Measurements from ENCODE around the gene POLR3G. TPM values are rescaled to one million over a fixed set of nuclear protein-coding genes. Genes with fewer than 3 reads are reported as not detected.

The POLR3G gene
- total RNA-seq, 3 donors from 2014 or later: 0.64 to 1.5 (median 1.3) TPM

DNA sequence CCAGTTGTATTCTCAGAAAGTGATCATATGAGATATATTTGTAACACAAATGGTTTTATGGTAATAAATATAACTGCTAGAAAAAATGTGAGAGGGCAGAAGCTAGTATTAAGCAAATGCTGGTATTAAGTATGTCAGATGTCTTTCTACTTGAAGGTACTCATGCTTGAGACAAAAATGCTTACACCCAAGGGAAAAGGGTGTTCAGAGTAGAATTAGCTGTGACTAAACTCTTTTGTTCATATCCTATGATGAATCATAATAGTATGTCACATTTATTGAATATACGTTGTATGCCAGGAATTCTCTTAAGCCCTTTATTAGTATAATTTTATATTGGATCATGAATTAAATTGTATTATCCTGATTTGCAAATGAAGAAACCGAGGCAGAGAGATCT is 86.1 kb downstream of the POLR3G start:
- Histone ChIP-seq H3K9me3 (no peaks in the 10 kb centered on the region), H3K4me1 (ENCODE audit: low read depth) (no peaks in the 10 kb centered on the region), H3K36me3 (ENCODE audit: low read depth) (no peaks in the 10 kb centered on the region), H3K4me3 (no peak overlapping the region)
- intact Hi-C loops (cut with DNase I, micrococcal nuclease): no loop called here
- ATAC-seq (no peak), DNase-seq (no peak)
- TF ChIP-seq, protein P1, sequence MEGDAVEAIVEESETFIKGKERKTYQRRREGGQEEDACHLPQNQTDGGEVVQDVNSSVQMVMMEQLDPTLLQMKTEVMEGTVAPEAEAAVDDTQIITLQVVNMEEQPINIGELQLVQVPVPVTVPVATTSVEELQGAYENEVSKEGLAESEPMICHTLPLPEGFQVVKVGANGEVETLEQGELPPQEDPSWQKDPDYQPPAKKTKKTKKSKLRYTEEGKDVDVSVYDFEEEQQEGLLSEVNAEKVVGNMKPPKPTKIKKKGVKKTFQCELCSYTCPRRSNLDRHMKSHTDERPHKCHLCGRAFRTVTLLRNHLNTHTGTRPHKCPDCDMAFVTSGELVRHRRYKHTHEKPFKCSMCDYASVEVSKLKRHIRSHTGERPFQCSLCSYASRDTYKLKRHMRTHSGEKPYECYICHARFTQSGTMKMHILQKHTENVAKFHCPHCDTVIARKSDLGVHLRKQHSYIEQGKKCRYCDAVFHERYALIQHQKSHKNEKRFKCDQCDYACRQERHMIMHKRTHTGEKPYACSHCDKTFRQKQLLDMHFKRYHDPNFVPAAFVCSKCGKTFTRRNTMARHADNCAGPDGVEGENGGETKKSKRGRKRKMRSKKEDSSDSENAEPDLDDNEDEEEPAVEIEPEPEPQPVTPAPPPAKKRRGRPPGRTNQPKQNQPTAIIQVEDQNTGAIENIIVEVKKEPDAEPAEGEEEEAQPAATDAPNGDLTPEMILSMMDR (IDR thresholded peaks at IDR 0.05): no peak

DNA sequence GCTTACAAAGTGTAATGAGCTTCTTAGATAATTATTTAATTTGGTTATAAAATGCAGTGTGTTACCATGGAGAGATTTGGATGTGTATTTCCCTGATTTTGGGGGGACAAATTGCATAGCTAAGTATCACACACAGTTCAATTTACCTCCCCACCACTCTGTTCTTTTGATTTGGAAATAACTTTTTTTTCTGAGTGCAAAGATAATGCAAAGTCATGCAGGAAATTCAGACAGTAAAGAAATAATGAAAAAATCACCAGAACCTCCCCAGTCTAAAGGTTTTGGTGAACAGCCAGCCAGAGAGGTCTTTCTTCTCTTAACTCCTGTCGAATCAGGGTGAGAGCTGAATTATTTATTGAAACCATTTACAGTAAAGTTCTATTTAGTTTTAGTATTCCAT is 87.1 kb downstream of the POLR3G start:
- Histone ChIP-seq H3K36me3 (ENCODE audit: low read depth) (no peaks in the 10 kb centered on the region), H3K4me3 (no peak overlapping the region), H3K9me3 (no peaks in the 10 kb centered on the region), H3K4me1 (ENCODE audit: low read depth) (no peaks in the 10 kb centered on the region)
- ATAC-seq (no peak), DNase-seq (no peak)
- TF ChIP-seq, protein P1 (IDR thresholded peaks at IDR 0.05): no peak
- intact Hi-C loops (cut with DNase I, micrococcal nuclease): no loop called here

DNA sequence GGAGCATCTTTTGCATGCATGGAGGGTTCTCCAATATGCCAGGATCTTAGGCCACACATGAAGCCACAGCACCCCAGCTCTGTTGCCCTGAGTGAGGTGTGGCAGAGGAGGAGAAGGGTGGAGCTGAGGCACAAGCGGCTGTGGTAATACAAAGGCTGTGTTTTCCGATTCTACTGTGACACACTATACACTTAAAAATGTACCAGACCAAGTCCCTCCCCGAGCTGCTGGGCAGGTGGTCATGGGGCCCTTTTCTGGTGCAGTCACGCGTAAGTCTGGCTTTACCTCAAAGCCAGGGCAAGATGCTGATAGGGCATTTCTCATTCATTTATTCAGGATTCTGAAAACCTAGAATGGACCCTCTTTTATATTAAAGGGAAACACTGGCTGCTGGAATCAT is 87.7 kb downstream of the POLR3G start:
- intact Hi-C loops (cut with DNase I, micrococcal nuclease): no loop called here
- DNase-seq: no peak
- H3K9me3 ChIP-seq: no peaks in the 10 kb centered on the region

DNA sequence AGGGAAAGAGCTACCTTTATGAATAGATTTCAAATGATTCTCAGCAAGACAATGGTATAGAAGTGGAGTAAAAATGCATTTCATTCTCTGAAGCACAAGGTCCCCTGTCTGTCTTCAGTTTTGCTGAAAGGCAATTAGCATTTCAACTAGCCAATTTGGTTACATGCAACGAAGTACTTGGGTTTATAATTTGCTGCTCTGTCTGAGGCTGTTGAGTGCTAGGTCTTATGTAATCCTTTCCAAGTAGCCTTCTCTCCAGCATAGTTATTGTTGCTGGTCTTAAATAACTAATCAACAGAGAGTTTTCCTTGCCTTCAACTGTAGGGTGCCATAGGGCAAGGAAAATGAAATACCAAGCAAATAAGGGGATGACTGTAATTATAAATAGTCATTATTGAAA is 88.4 kb downstream of the POLR3G start:
- no peak for DNase-seq
- no peak for ATAC-seq

More for the DNA sequence above, 87.7 kb downstream of the POLR3G start:
- Histone ChIP-seq H3K4me3 (no peak overlapping the region), H3K36me3 (ENCODE audit: low read depth) (no peaks in the 10 kb centered on the region), H3K4me1 (ENCODE audit: low read depth) (no peaks in the 10 kb centered on the region)
- no peak for ATAC-seq
- TF ChIP-seq, protein P1 (IDR thresholded peaks at IDR 0.05): no peak

More for the DNA sequence above, 88.4 kb downstream of the POLR3G start:
- H3K4me3 ChIP-seq: no peak overlapping the region
- no peaks in the 10 kb centered on the region for H3K9me3 ChIP-seq
- H3K36me3 ChIP-seq (ENCODE audit: low read depth): no peaks in the 10 kb centered on the region
- no peaks in the 10 kb centered on the region for H3K4me1 ChIP-seq (ENCODE audit: low read depth)
- TF ChIP-seq, protein P1 (IDR thresholded peaks at IDR 0.05): no peak
- intact Hi-C loops (cut with DNase I, micrococcal nuclease): no loop called here

Other genes with a start within 250 kb of the POLR3G start
- gene CETN3, start 65.1 kb upstream of the POLR3G start, total RNA-seq: 10 to 100 TPM; 15.0 to 18.7 (median 17.8) TPM
- gene MBLAC2, start 93 bp upstream of the POLR3G start, total RNA-seq: 1 to 10 TPM; 4.5 to 5.8 (median 5.1) TPM
- 10 to 100 TPM; 20.1 to 25.1 (median 23.1) TPM for gene LYSMD3, start 54.7 kb downstream of the POLR3G start, total RNA-seq
- gene ADGRV1, start 83.9 kb downstream of the POLR3G start, total RNA-seq: 1 to 10 TPM; 4.5 to 8.6 (median 6.1) TPM